Osteoblast (primary cell): ENCODE results near the gene SH3RF2. TPM values are rescaled to one million over a fixed set of nuclear protein-coding genes. Genes with fewer than 3 reads are reported as not detected.
A peak's percentile ranks its signal among the peaks of the same experiment; 100 is the strongest.

Source experiments
- DNase-seq: peaks from one replicate; pipeline ENCODE4 v3.0.0; 2011; ENCODE audit warnings: low spot score, mixed read lengths; ENCODE audit not compliant: insufficient read length; ENCODE audit errors: missing footprints
- H2AFZ ChIP-seq: 2 replicates; pipeline ENCODE4 v1.6.0; 2011; ENCODE audit warnings: mild to moderate bottlenecking, low read length
- H3K27ac ChIP-seq: 2 replicates; pipeline ENCODE4 v1.5.1; 2011; ENCODE audit warnings: mild to moderate bottlenecking, low read depth, low read length, moderate library complexity
- H3K27me3 ChIP-seq: 2 replicates; pipeline ENCODE4 v1.6.0; 2012; ENCODE audit warnings: mild to moderate bottlenecking, control low read depth, inconsistent platforms, low read length, moderate library complexity; ENCODE audit not compliant: insufficient read depth
- H3K36me3 ChIP-seq: 2 replicates; pipeline ENCODE4 v1.5.1; 2011; ENCODE audit warnings: mild to moderate bottlenecking, low read length, control low read depth, moderate library complexity; ENCODE audit not compliant: insufficient read depth
- H3K4me1 ChIP-seq: 2 replicates; pipeline ENCODE4 v1.5.1; 2011; ENCODE audit warnings: mild to moderate bottlenecking, low read length, control low read depth, moderate library complexity; ENCODE audit not compliant: insufficient read depth
- H3K4me2 ChIP-seq: 2 replicates; pipeline ENCODE4 v1.6.0; 2011; ENCODE audit warnings: mild to moderate bottlenecking, low read length; ENCODE audit not compliant: insufficient read depth
- H3K4me3 ChIP-seq: fragments of 200-600 bp; sonication (generic); 3 replicates; pipeline ENCODE4 v1.5.1; 2012; ENCODE audit warnings: mild to moderate bottlenecking, low read length, inconsistent platforms; ENCODE audit not compliant: insufficient read depth
- H3K79me2 ChIP-seq: 2 replicates; pipeline ENCODE4 v1.6.0; 2012; ENCODE audit warnings: mild to moderate bottlenecking, low read length, control low read depth, inconsistent platforms; ENCODE audit not compliant: insufficient read depth
- H3K9me3 ChIP-seq: 2 replicates; pipeline ENCODE4 v1.5.1; 2011; ENCODE audit warnings: low read depth, low read length, control low read depth
- H4K20me1 ChIP-seq: 2 replicates; pipeline ENCODE4 v1.6.0; 2012; ENCODE audit warnings: mild to moderate bottlenecking, low read length, control low read depth; ENCODE audit not compliant: insufficient read depth
- CTCF ChIP-seq: IDR thresholded peaks from 2 replicates; pipeline ENCODE4 v1.5.1; 2011; ENCODE audit warnings: mild to moderate bottlenecking, low read depth, low read length, moderate library complexity; ENCODE audit errors: extremely low read depth
- total RNA-seq: library from RNA; depleted of rRNA; stranded (reverse); fragments of >200 nt; gene quantifications from 2 replicates; pipeline ENCODE4 v1.2.3, GENCODE V29; 2012

Gene SH3RF2
- total RNA-seq, 1 donor, result 4.0 TPM

DNA sequence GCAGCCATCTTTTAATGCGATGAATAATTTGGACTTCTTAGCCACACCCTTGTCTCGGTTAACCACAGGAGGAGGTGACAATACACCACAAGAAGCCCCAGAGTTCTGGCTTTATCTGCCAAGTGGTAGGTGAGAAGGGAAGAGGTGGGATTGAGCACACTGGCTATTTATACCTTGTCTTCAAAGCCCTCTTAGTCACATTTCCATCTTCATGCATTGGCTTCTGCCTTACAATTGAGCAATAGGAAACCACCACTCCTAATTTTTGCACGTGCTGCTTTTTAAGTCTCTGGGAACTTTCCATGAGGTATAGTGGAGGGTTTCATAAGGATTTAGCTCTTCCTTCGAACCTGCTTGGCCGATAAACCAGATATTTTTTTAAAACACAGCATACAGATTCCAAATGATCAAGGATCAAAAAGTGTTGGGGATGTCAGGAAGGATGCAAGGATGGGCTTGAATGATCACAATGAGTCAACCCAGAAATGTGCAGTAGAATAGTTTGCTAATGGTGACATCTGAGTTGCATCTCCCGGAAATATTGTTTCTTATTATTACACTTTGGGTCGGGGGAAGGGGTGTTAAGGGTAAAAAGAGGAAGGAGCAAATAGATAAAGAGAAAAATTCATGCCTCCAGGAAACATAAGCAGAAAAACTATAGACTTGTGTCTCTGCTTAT lies 143.5 kb downstream of the SH3RF2 start:
- Histone ChIP-seq H4K20me1 (no peaks in the 10 kb centered on the region), H3K4me3 (no peak overlapping the region), H3K27ac (no peak overlapping the region), H3K4me1 (no peaks in the 10 kb centered on the region), H3K79me2 (no peaks in the 10 kb centered on the region), H3K36me3 (no peaks in the 10 kb centered on the region), H3K9me3 (no peaks in the 10 kb centered on the region), H3K27me3 (no peaks in the 10 kb centered on the region), H2AFZ (no peak overlapping the region), H3K4me2 (no peak overlapping the region)
- peak; percentile 84 for DNase-seq
- TF ChIP-seq CTCF, result no peak

- H2AFZ ChIP-seq, result no peak overlapping the region
Measured at GRCh38 chr5:146081556-146081955, 145.2 kb downstream of the SH3RF2 start.

DNA sequence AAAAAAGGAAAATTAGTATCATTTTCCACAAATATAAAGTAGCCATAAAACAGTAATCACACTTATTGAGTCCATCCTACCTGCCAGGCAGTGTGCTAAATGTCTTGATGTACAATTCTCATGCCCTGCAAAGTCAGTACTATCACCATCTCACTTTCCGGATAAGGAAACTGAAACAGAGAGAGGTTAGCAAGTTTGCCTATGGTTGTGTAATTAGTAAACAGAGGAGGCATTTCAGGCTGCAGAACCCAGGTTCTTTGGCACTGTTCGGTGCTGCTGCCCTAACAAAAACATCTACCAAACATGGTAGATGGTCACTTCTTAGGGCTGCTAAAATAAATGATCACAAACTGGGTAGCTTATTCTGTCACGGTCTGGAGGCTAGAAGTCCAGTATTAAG lies 146.4 kb downstream of the SH3RF2 start:
- no peaks in the 10 kb centered on the region for H3K79me2 ChIP-seq
- H3K4me3 ChIP-seq, result no peak overlapping the region
- H3K4me1 ChIP-seq, result no peaks in the 10 kb centered on the region
- no peak for TF ChIP-seq CTCF
- no peak overlapping the region for H3K4me2 ChIP-seq
- H4K20me1 ChIP-seq, result no peaks in the 10 kb centered on the region
- no peak overlapping the region for H3K27ac ChIP-seq
- no peaks in the 10 kb centered on the region for H3K36me3 ChIP-seq
- no peak for DNase-seq
- H3K9me3 ChIP-seq, result no peaks in the 10 kb centered on the region
- no peaks in the 10 kb centered on the region for H3K27me3 ChIP-seq
- no peak overlapping the region for H2AFZ ChIP-seq

More at GRCh38 chr5:146081556-146081955, 145.2 kb downstream of the SH3RF2 start:
- Histone ChIP-seq H3K27me3 (no peaks in the 10 kb centered on the region), H3K4me2 (no peak overlapping the region), H3K79me2 (no peaks in the 10 kb centered on the region), H3K4me3 (no peak overlapping the region), H4K20me1 (no peaks in the 10 kb centered on the region), H3K27ac (no peak overlapping the region), H3K36me3 (no peaks in the 10 kb centered on the region), H3K9me3 (no peaks in the 10 kb centered on the region), H3K4me1 (no peaks in the 10 kb centered on the region)
- no peak for TF ChIP-seq CTCF
- DNase-seq, result no peak

- no peak for DNase-seq
- H3K79me2 ChIP-seq, result no peaks in the 10 kb centered on the region
- no peak overlapping the region for H3K4me3 ChIP-seq
- no peaks in the 10 kb centered on the region for H3K9me3 ChIP-seq
- H3K36me3 ChIP-seq, result no peaks in the 10 kb centered on the region
- no peaks in the 10 kb centered on the region for H3K27me3 ChIP-seq
- no peak overlapping the region for H3K4me2 ChIP-seq
- no peaks in the 10 kb centered on the region for H4K20me1 ChIP-seq
- no peak for TF ChIP-seq CTCF
- no peaks in the 10 kb centered on the region for H3K4me1 ChIP-seq
- H2AFZ ChIP-seq, result no peak overlapping the region
- no peak overlapping the region for H3K27ac ChIP-seq
Measured at GRCh38 chr5:146084376-146084775, 148.0 kb downstream of the SH3RF2 start.
